ENCODE results near the gene ADGRB2. TPM values are rescaled to one million over a fixed set of nuclear protein-coding genes. Genes with fewer than 3 reads are reported as not detected.
A peak's percentile ranks its signal among the peaks of the same experiment; 100 is the strongest.

ADGRB2 gene, protein sequence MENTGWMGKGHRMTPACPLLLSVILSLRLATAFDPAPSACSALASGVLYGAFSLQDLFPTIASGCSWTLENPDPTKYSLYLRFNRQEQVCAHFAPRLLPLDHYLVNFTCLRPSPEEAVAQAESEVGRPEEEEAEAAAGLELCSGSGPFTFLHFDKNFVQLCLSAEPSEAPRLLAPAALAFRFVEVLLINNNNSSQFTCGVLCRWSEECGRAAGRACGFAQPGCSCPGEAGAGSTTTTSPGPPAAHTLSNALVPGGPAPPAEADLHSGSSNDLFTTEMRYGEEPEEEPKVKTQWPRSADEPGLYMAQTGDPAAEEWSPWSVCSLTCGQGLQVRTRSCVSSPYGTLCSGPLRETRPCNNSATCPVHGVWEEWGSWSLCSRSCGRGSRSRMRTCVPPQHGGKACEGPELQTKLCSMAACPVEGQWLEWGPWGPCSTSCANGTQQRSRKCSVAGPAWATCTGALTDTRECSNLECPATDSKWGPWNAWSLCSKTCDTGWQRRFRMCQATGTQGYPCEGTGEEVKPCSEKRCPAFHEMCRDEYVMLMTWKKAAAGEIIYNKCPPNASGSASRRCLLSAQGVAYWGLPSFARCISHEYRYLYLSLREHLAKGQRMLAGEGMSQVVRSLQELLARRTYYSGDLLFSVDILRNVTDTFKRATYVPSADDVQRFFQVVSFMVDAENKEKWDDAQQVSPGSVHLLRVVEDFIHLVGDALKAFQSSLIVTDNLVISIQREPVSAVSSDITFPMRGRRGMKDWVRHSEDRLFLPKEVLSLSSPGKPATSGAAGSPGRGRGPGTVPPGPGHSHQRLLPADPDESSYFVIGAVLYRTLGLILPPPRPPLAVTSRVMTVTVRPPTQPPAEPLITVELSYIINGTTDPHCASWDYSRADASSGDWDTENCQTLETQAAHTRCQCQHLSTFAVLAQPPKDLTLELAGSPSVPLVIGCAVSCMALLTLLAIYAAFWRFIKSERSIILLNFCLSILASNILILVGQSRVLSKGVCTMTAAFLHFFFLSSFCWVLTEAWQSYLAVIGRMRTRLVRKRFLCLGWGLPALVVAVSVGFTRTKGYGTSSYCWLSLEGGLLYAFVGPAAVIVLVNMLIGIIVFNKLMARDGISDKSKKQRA (N-terminal part only)
- 4.2 and 4.4 TPM in 2 replicates for total RNA-seq (2014; rRNA removed; shearing (Covaris generic))
- 11.1 and 11.8 TPM in 2 replicates for polyA plus RNA-seq (2015; cell fraction: cytosol; rRNA removed)
- polyA plus RNA-seq (2015; cell fraction: nucleus; rRNA removed): 32.9 and 35.6 TPM in 2 replicates

DNA sequence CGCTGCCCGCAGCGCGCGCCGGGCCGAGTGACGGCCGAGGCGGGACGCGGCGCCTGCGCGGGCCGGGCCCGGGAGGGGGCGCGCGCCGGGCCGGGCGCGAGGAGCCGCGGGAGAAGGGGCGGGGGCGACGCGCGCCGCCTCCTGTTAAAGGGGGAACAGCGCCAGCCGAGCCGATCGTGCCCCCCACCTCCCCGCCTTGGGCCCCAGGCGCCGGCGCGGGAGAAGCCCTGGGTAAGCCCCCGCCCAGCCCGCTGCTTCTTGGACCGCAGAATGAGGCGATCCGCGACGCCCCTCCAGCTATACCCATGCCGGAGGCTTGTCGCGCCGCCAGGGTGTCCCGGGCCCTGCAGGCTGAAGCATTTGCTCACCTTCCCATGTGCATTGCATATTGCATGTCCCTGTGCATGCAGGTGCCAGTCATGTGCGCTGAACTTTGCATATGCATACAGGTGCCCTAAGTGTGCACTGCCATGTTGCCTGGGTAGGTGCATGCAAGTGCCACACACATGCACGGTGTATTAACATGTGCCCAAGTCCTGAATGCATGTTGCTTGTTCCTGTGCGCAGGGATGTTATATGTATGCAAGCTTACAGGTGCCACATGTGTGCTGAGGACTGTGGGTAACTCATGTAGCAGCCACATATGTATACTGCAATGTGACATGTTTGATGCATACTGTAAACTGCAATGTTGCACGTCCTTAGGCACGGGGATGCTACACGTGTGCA is at the start of gene ADGRB2:
ADGRB2 (minus strand) TSS at position 29 of the 729 bp plus-strand sequence. CDS start 7,119 bp downstream, outside the sequence.
- in situ Hi-C loops (cut with HindIII; ENCODE audit: low pct_unique_long_range_greater_than_20kb, low sequenced_read_pairs): no loop called here
- DNase-seq (ENCODE audit: low read depth, low spot score): no peak

DNA sequence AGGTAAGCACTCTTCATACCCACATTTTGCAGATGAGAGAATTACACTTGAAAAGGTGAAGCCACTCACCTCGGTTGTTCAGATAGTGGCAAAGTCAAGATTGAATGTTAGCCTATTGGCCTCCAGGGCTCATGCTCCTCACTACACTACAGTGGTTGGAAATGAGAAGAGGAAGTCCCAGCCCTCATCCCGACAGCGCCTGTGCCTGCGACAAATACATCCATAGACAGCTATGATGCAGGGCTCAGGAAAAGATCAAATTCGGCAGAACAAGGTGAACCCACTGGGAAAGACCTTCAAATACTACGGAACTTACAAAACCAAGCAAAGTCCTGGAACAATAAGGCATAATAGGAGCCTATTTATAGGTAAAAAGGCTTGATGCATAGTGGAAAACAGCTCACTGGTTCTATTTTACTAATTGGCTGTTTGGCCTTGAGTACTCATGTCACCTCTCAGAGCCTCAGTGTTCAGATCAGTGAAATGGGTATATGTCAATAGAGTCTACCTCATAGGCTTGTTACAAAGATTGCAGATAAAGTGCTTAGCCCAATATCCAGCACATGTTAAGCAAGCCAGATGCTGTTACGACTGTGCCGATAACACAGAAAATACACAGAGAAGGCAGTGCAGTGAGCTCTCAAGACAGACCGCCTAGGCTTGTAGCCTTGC is 48.2 kb upstream of the ADGRB2 start:
- DNase-seq (ENCODE audit: low read depth, low spot score): no peak
- in situ Hi-C loops (cut with HindIII; ENCODE audit: low pct_unique_long_range_greater_than_20kb, low sequenced_read_pairs): no loop called here

DNA sequence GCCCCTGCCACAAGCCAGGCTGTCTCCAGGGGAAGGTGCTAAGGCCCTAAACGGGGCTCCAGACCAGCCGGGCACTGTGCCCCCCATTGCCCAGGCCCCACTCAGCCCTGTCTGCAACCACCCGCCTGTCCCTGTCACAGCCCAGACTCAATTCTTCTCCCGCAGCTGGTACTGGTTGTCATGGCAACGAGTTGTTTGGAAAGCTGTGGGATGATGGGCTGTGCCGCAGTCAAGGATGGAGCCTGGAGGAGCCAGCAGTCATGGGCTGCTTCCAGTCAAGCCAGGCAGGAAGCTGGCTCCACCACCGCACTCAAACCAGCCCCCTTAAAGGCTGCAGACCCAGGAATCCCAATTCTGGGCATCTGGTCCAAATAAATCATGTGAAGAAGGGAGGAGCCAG is 47.5 kb upstream of the ADGRB2 start:
- DNase-seq (ENCODE audit: low read depth, low spot score): no peak
- in situ Hi-C loops (cut with HindIII; ENCODE audit: low pct_unique_long_range_greater_than_20kb, low sequenced_read_pairs): no loop called here

DNA sequence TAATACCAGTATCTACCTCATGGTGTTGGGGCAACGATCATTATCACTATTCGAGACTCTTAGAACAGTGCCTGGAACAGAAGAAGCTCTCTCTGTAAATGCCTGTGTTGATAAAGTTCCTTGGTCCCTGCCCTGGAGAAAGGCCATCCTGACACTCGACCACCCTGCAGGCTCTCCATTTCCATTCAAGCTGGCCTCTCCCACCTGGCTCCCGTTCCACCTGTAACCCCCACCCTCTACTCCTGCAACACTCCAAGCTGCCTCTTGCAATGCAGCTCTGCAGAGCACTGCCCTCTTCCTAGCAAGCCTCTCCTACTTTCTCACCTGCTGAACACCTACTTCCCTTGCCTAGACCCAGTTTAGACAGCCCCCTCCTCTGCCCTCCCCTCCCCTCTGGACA is 45.6 kb upstream of the ADGRB2 start:
- no peak for DNase-seq (ENCODE audit: low read depth, low spot score)
- in situ Hi-C loops (cut with HindIII; ENCODE audit: low pct_unique_long_range_greater_than_20kb, low sequenced_read_pairs): no loop called here

DNA sequence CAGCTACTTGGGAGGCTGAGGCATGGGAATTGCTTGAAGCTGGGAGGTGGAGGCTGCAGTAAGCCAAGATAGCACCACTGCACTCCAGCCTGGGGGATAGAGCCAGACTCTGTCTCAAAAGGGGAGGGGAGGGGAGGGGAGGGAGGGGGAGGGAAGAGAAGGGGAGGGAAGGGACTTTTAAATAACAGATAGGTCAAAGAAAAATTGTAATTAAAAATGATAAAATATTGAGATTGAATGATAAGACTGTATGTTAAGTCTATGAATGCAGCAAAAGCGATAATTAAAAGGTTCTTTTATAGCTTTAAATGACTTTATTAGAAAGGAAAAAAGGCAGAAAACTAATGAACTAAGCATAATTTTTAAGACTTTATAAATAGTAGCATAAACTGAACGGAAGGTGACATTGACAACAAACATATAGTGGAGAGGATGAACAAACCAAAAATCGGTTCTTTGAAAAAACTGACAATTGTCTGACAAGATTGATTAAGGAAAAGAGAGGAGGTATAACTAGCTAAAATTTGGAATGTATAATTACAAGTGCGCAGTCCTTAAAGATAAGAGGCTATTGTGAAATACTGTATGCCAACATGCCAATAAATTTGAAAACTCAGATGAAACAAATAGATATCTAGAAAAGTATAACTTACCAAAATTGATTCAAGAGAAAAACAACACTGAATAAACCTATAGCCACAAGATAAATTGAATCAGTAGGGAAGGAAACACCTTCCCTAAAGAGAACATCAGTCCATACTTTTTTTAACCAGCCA is 43.3 kb upstream of the ADGRB2 start:
- in situ Hi-C loops (cut with HindIII; ENCODE audit: low pct_unique_long_range_greater_than_20kb, low sequenced_read_pairs): no loop called here
- no peak for DNase-seq (ENCODE audit: low read depth, low spot score)

DNA sequence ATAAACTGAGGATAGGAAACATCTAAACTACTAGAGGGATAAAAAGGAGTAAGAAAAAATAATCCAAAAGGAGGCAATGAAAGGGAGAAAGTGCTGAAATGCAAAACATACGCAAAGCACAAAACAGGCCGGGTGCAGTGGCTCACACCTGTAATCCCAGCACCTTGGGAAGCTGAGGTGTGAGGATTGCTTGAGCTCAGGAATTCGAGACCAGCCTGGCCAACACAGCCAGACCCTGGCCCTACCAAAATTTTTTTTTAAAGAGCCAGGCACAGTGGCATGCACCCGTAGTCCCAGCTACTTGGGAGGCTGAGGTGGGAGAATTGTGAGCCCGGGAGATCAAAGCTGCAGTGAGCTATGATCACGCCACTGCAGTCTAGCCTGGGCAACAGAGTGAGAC is 41.2 kb upstream of the ADGRB2 start:
- in situ Hi-C loops (cut with HindIII; ENCODE audit: low pct_unique_long_range_greater_than_20kb, low sequenced_read_pairs): no loop called here
- no peak for DNase-seq (ENCODE audit: low read depth, low spot score)

DNA sequence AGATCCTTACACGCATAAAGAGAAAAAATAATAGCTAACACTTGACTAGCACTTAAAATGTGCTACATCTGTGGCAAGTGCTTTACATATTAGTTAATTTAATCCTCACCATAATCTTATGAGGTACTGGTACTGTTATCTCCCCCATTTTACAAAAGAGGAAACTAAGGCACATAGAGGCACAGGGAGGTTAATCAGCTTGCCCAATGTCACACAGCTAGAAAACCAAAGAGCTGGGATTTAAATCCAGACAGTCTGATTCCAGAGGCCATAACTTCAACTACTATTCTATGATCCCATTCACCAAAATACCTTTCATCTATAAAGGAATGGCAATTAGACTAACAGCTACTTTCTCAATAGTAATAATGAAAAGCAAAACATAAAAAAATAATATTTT is 40.0 kb upstream of the ADGRB2 start:
- in situ Hi-C loops (cut with HindIII; ENCODE audit: low pct_unique_long_range_greater_than_20kb, low sequenced_read_pairs): no loop called here
- DNase-seq (ENCODE audit: low read depth, low spot score): no peak

DNA sequence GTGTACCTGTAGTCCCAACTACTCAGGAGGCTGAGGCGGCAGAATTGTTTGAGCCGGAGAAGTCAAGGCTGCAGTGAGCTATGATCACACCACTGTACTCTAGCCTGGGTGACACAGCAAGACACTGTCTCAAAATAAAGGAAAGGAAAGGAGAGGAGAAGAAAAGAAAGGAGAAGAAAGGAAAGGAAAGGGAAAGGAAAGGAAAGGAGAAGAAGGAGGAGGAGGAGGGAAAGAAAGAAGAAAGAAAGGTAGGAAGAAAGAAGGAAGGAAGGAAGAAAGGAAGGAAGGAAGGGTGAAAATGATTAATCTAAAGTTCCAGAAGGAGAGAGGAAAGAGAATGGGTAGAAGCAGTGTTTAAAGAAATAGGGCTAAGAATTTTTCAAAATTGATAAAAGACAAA is 39.5 kb upstream of the ADGRB2 start:
- no peak for DNase-seq (ENCODE audit: low read depth, low spot score)
- in situ Hi-C loops (cut with HindIII; ENCODE audit: low pct_unique_long_range_greater_than_20kb, low sequenced_read_pairs): no loop called here

DNA sequence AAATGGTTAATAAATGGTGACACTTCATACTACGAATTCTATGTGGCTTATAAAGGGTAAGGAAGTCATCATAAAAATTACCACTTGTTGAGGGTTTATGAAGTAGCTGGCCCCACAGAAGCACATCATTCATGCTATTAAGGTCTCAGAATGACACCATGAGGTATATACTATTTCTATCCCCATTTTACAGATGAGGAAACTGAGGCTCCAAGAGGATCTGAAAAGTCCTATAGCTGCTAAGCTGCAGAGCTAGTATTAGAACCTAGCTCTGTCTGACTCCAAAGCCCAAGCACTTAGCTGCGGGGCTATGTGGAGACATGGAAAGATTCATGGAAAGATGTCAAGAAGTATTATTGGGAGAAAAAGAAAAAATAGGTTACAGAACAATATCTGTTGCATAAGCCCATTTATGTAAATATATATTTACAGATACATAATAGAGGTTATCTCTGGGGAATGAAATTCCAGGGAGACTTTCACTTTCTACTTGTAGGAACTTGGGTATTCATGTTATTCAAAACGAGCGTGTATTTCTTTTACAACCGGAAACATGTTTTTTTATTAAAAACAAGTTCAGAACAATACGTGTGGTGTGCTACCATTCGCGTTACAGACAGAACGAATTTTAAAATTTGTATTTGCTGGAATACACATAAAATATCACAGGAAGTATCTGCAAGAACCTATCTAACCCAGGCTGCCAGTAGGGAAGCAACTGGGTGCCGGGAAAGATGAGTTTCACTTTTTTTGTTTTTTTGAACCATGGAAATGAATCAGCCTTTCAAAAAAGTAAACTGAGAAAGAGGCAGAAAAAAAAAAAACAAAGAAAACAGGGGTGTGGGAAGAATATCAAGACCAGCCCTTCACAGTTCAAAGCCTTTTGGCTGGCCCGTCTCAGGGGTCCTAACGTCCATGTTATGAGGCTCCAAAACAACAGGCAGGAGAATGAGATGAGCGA is 38.3 kb upstream of the ADGRB2 start:
- peak; percentile 32 for DNase-seq (ENCODE audit: low read depth, low spot score)
- in situ Hi-C loops (cut with HindIII; ENCODE audit: low pct_unique_long_range_greater_than_20kb, low sequenced_read_pairs): no loop called here

DNA sequence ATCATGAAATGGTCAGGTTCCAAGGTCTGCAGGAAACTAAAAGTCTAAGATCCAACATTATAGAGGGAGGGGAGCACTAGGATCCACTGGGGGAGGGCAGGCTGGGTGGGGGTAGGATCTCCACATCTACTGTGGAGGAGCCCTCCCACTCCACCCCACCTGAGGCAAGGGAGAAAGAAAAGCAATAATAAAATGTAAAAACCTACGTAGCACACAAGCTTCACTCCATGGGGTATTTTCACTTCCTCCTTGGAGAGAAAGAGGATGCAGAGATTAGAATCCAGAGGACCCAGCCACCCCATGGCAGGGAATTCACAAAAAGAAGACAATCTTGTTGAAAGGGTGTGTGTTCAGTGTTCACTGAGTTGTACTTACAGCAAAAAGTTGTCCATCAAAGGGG is 37.3 kb upstream of the ADGRB2 start:
- in situ Hi-C loops (cut with HindIII; ENCODE audit: low pct_unique_long_range_greater_than_20kb, low sequenced_read_pairs): no loop called here
- no peak for DNase-seq (ENCODE audit: low read depth, low spot score)

DNA sequence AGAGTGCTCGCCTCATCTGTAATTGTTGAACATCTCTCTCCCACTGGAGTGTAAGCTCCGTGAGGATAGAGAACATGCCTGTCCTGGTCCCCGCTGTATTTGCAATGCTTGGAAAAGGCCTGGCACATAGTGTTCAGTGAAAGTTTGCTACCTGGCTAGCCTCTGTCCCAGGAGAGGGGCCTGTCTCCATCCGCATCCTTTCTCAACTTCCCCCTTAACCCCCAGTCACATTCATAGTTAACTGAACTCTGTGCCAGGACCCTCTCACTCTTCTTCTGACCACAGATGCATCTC is 36.5 kb upstream of the ADGRB2 start:
- DNase-seq (ENCODE audit: low read depth, low spot score): no peak
- in situ Hi-C loops (cut with HindIII; ENCODE audit: low pct_unique_long_range_greater_than_20kb, low sequenced_read_pairs): no loop called here

DNA sequence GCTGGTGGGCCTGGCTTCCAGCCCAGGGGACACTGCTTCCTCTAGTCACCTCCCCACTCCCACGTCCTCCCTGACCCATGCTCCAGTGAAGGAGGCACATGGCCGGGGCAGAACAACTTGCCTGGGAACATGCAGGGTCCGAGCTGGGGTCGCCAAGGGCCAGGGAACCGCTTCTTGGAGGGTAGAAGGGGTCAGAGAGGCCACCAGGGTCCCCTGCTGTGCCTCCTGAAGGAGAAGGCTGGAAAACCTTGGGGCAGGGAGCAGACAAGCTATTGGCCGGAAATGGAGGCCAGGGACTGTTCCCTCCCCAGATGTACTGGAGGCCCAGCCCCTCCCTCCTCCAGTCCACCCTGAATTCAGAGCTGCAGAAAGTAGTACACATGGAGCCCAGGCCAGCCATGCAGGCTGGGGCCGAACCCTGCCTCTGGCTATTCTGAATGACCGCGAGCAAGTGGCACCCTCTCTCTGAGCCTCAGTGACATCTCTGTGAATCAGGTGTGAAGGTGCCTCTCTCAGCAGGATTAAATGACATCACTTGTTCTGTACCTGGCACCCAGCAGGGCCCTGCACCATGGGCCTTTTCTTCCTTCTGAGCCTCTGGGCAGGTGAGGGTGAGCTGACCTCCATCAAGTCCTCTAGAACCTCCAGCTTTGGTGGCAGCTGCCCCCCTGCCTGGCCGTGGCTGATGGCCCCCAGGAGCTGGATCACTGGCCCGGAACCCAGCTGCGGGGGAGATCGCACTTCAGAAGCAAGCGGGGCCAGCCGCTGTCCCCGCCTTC is 35.9 kb upstream of the ADGRB2 start:
- in situ Hi-C loops (cut with HindIII; ENCODE audit: low pct_unique_long_range_greater_than_20kb, low sequenced_read_pairs): no loop called here
- no peak for DNase-seq (ENCODE audit: low read depth, low spot score)

DNA sequence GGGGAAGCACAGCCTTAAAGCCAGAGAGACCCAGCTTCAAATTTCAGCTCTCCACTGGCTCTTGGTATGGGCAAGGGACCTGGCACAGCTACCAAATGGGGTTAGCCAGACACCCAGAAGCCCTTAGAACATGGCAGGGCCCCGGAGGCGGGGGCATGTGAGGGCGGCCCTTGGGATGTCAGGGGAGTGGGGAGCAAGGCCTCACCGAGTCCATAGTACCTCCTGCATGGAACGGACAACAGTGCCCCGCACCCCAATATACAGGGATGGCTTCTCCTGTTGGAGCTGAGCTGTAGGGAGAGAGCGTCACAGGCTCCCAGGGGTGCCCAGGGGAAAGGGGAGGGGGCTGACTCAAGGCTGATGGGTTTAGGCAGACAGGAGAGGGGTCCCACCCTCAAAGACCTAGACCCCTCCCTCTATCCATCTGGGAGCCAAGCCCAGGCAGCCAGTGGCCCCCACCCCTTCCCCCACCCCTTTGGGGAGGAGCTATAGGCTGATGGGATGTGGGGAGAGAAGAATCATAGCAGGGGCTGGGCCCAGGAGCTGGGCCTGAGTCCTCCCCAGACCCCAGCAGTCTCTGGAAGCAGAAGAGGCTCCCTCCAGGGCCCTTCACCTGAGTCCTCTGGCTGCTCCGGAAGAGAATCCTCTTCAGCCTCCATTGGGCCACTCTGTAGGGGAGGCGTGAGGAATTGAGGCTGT is 35.2 kb upstream of the ADGRB2 start:
- no peak for DNase-seq (ENCODE audit: low read depth, low spot score)

DNA sequence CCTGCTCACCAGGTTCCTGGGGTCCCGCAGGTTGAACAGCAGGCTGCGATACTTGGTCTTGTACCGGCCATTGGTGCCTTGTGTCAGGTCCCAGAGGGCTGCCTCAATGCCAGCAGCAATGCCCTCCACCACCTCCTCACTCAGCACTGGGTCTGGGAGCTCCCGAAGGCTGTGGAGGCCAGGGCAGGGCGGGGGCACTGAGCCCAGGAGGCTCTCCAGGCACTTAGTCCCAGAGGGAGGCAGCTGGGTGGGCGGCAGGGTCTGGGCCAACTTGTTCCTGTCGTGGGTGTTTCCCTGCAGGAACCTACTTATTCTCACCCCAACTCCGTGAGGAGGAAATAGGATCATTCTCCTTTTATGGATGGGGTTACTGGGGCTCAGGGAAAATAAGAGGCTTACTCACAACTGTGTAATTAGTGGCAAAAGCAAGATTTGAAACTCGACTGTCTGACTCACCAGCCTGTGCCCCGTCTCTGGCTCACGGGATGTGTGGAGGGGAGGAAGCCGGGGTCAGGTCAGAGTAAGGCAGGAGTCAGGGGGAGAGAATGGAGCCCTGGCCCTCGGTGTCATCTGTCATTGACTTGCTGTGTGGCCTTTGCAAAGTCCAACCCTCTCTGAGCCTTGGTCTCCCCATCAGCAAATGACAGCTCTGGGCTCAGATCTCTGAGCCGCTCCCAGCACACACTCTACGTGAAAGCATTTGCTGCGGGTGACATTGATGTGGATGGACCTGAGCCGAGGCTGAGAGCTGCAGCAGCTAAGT is 34.5 kb upstream of the ADGRB2 start:
- in situ Hi-C loops (cut with HindIII; ENCODE audit: low pct_unique_long_range_greater_than_20kb, low sequenced_read_pairs): no loop called here
- DNase-seq (ENCODE audit: low read depth, low spot score): peak; percentile 21

More for the DNA sequence above, 35.2 kb upstream of the ADGRB2 start:
- in situ Hi-C loops (cut with HindIII; ENCODE audit: low pct_unique_long_range_greater_than_20kb, low sequenced_read_pairs): no loop called here

Data from SK-MEL-5 (cell line).